ENCODE results near the gene ALG11.

GRCh38 chr13:52048516-52048915 lies 36.3 kb downstream of the ALG11 start:
- TF ChIP-seq POLR2A (IDR thresholded peaks at IDR 0.05) (no peak), CTCF (IDR thresholded peaks at IDR 0.05) (no peak), POLR2AphosphoS5 (IDR thresholded peaks at IDR 0.05) (no peak)
